SW480 (cell line): ENCODE measurements around the gene ERBB3.
"Not testable (repeated sequence)": the region's sequence is repeated elsewhere in the genome, so short reads cannot be mapped to it uniquely, and the experiment has no call there.

Source experiments
- DNase-seq: peaks from one replicate; pipeline ENCODE4 v3.0.0-alpha.2; 2016; ENCODE audit warnings: low spot score

Gene ERBB3

GRCh38 chr12:56115329-56115728, 35.4 kb downstream of the ERBB3 start:
- DNase-seq: peak; percentile 32

DNA sequence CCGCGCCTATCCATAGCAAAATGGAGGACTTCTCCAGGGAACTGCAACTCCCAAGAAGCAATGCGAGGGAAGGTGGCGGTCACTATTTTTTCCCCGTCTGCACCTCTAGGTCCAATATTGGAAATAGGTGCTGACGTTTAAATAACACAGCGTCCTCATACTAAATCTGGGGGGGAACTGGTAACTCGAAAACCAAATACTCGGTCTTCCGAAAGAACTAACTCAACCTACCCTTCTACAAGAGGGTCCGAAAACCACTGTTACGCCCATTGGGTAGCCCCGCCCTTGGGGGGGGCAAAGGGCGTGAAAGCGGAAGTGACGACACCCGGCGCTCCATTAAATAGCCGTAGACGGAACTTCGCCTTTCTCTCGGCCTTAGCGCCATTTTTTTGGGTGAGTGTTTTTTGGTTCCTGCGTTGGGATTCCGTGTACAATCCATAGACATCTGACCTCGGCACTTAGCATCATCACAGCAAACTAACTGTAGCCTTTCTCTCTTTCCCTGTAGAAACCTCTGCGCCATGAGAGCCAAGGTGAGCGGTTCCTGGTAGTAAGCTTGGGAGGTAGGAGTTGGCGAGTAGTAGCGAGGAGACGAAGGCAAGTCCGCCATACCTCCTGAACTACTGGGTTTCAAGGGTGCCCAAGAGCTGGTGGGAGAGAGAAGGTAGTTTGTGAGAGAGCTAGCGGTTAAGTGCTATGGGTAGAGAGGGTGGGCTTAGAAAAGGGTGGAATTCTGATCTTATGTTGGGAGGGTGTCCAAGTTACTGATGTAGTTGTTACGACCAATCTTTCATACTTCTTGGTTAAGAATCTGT, 36.5 kb downstream of the ERBB3 start, which contains the start of gene RPL41:
Gene RPL41 (plus strand): TSS at position 367 of the 815 bp plus-strand sequence.
- DNase-seq: peak; percentile 88

GRCh38 chr12:56117082-56117706, 37.2 kb downstream of the ERBB3 start:
- DNase-seq: not testable (repeated sequence)

DNA sequence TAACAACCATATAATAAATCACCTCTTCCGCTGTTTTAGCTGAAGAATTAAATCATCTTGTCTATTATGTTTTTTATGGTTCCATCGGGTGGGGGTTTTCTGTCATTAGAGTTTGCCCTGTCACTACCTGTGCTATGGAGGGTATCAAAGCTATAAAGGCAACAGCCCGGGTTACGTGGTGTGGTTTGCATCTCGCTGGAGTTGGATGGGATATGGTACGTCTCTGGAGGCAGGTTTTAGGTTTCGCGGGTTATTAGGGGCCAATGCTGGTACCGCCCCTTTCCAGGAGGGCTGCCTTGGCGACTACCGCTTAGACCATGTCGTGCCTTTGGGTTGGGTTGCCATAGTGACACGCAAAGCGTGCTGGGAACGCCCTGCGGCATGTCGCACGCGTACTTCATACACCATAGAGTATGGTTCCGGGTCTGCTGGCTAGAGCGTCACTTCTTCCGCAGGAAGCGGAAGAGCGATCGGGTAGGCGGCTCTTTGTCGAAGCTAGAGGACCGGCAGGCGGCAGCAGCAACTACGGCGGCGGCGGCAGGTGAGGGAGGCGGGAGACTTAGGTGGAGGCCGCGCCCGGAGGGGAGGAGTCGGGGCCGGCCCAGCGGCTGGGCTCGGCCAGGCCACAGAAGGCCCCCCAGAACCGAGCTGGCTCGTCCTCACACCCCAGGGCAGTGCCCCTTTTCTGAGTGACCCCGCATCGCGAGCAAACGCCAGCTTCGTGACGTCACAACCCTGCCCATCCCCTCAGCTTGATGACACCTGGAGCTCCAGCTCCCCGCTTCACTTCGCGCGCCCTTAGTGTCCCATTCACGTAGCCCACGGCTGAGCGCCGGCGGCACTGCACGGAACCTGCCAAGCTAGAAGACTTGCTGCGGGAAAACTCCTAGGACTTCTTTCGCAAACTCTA, 38.1 kb downstream of the ERBB3 start, which contains the start of gene ZC3H10:
Gene ZC3H10 (plus strand): TSS at position 489 of the 910 bp plus-strand sequence. CDS start 2,297 bp downstream, outside the sequence.
- DNase-seq: peak; percentile 99

GRCh38 chr12:56118688-56119357, 38.9 kb downstream of the ERBB3 start:
- no peak for DNase-seq

DNA sequence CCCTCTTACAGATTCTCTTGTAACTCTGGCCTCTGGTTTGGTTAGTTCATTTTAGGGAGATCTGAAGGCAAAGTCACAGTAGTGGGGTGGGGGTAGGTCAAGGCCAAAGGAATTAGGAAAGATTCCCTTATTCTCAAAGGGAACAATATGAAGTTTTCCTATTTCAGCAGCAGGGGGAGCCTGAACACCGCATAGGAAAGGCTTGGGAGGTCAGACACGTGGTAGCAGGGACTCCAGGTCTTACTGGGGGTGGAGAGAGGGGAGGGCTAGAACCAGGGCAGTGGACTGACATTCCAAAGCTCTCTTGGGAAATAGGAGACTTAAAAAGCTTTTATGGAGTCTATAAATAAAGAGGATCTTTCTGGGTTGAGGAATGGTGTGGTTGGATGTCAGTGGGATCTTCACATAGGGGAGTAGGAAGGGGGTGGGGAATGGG, 39.4 kb downstream of the ERBB3 start:
- DNase-seq: peak; percentile 92

GRCh38 chr12:56120158-56120846, 40.3 kb downstream of the ERBB3 start:
- peak; percentile 69 for DNase-seq

GRCh38 chr12:56121204-56121870, 41.4 kb downstream of the ERBB3 start:
- no peak for DNase-seq

DNA sequence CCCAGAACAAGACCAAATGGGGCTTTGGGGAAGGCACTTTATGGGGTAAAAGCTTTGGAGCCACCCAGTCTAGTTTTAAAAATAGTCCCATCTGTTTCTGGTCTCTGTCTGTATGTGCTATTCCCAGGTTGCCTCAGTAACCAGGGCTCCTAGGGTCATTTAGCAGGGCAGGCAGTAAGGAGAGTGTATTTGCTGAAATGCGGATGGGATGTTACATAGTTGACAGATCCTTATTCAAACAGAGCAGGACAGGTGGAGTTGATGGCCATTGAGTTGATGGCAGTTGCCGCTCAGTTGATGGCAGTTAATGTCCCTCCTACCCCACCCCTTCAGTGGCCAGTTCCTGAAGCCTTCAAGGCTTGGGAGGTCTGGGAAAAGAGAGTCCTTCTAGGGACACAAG, 42.7 kb downstream of the ERBB3 start:
- DNase-seq: no peak

GRCh38 chr12:56124133-56124532, 44.2 kb downstream of the ERBB3 start:
- DNase-seq: no peak

GRCh38 chr12:56126732-56127239, 46.8 kb downstream of the ERBB3 start:
- no peak for DNase-seq

DNA sequence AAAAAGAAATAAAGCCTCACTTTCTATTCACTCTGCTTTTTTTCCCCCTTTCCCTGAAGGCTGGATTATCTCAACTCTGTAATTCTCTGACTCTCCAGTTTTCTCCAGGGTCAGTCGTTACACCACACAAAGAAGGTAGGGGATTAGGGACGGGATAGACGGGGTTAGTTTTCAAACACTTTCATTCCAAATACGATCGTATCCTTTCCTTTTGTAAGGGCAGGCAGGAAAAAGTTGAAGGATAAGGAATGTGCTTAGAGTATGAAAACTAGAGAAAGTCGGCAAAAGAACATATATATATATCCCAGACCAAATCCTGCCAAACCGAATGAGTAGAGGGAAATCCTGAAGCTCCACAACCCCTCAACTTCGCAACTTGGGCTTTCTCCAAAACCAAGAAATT, 47.5 kb downstream of the ERBB3 start:
- DNase-seq: no peak

GRCh38 chr12:56127888-56128669, 48.1 kb downstream of the ERBB3 start, which contains the start of gene ESYT1:
Gene ESYT1, plus strand, starts transcription at chr12:56128267. Its CDS starts 53 bp downstream, at chr12:56128320.
- peak; percentile 100 for DNase-seq

- peak; percentile 26 for DNase-seq
Observed at GRCh38 chr12:56128670-56129205, 48.8 kb downstream of the ERBB3 start.

- DNase-seq: peak; percentile 69
Observed at GRCh38 chr12:56129206-56129941, 49.4 kb downstream of the ERBB3 start.

DNA sequence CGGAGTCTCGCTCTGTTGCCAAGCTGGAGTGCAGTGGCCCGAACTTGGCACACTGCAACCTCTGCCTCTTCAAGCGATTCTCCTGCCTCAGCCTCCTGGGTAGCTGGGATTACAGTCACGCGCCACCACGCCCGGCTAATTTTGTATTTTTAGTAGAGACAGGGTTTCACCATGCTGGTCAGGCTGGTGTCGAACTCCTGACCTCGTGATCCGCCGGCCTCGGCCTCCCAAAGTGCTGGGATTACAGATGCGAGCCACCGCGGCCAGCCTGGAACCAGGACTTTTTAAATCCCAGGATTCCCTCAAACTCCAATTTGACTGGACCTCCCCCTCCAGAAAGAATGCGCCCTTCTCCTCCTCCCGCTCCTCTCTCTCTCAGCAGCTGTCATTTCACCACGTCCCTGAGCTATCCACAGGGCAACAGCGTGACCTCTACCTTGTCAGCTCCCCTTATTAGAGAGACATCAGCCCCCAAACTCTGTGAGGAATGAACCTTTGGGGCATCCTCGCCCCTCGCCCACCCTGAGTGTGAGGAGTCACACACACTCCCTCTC, 50.1 kb downstream of the ERBB3 start:
- no peak for DNase-seq

GRCh38 chr12:56130876-56131275, 50.9 kb downstream of the ERBB3 start:
- DNase-seq: no peak

GRCh38 chr12:56134897-56135296, 54.9 kb downstream of the ERBB3 start:
- DNase-seq: no peak
